HG03060 (cell line): ENCODE data around the gene NEFH.
"Not testable (repeated sequence)": the region's sequence is repeated elsewhere in the genome, so short reads cannot be mapped to it uniquely, and the experiment has no call there.

Source experiments
- ATAC-seq: cut with Tn5 transposase; IDR thresholded peaks from one replicate; pipeline ENCODE4 v1.9.1; 2021; ENCODE audit warnings: low read depth, moderate number of reproducible peaks; ENCODE audit not compliant: unreplicated experiment

Gene NEFH

DNA sequence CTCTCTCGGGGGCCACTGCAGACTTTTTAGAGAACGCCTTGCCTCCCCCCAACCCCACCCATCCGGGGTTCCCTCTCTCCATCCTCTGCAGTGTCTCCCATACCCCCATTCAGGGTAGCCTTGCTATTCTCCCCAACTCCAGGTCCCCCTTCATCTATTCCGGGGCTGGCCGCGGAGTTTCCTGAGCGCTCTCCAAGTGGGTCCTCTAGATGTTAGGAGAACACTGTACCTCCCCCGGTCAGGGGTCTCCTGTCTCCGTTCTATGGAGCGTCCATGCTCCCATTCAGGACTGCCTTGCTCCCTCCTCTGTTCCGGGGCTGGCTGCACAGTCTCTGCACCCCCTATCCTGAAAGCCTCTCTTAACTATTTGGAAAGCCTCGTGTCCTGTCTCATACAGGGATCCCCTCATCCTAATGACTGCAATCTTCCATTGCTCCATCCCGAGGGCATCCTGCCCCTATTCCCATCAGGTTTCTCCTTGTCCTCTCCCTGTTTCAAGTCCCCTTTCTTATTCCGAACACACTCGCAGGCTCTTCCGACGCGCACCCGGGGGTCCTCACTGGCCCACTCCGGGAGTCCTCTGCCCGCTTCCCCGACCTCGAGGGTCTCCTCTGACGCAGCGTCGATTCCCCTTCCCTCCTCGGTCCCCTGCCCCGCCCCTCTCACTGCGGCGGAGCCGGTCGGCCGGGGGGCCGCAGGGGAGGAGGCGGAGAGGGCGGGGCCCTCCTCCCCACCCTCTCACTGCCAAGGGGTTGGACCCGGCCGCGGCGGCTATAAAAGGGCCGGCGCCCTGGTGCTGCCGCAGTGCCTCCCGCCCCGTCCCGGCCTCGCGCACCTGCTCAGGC is at the start of gene NEFH:
TSS of gene NEFH (plus strand) at position 802 of the 845 bp plus-strand sequence. CDS start 45 bp downstream, outside the sequence.
- no peak for ATAC-seq

- no peak for ATAC-seq
Observed at GRCh38 chr22:29431986-29432385, 48.0 kb upstream of the NEFH start.

GRCh38 chr22:29433856-29434255 is 46.2 kb upstream of the NEFH start:
- ATAC-seq = no peak

DNA sequence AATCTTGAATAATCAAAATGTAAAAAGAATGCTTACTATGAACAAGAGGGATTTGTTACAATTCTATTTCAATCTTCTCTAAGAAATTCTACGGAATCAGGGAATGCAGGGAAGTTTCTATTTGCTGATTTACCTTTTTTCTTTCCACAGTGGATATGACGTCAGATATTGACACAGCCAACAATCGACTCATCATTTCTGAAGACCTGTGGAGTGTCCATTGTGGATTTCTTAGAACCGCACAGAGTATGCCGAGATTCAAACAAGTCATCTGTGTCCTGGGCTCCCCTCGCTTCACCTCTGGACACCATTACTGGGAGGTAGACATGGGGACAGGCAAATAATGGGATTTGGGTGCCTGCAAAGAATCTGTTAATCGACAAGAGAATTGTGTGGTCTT is 45.7 kb upstream of the NEFH start:
- no peak for ATAC-seq

GRCh38 chr22:29435236-29436136 is 44.5 kb upstream of the NEFH start:
- ATAC-seq = no peak

DNA sequence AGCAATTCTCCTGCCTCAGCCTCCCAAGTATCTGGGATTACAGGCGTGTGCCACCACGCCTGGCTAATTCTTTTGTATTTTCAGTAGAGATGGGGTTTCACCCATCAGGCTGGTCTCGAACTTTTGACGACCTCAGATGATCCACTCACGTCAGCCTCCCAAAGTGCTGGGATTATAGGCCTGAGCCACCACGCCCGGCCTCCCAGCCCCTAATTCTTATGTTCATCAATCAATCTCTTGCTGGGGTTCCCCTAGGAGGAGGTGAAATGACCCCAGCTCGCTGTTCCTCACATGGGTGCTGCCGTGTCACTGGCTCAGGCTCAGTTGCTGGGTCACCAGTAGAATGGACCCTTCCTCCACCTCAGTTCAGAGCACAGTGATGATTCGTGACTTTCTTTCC is 41.7 kb upstream of the NEFH start, which contains the start of gene RFPL1:
TSS of gene RFPL1 (plus strand) at position 301 of the 400 bp plus-strand sequence.
- not testable (repeated sequence) for ATAC-seq

DNA sequence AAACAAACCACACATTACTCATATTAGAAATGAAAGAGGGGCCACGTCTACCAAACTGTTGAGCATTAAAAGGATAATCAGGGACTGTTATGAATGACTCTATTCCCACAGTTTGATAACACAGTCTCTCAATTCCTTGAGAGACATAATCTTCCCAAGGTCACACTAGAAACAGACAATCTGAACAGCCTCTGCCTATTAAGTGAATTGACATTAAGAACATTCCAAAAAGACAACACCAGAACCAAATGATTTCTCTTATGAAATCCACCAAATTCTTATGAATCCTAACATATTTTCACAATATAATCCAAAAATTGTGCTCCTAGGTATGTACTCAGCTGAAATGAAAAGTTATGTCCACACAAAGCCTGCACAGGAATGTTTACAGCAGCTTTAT is 37.0 kb upstream of the NEFH start:
- ATAC-seq = no peak

DNA sequence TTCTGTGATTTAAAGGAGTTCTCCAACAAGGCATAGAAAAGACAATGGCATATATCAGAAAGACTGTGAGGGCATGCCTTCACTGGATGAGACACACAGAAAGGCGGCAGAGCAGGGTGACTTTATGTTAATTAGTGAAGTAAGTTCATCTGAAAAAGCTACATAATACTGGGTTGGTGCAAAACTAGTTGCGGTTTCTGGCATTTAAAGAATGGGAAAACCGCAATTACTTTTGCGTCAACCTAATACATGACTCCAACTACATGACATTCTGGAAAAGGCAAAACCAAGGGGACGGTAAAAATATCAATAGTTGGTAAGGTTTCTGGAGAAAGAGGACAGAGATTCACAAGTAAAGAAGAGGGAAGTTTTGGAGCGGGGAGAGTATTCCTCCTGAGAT is 36.6 kb upstream of the NEFH start:
- no peak for ATAC-seq

DNA sequence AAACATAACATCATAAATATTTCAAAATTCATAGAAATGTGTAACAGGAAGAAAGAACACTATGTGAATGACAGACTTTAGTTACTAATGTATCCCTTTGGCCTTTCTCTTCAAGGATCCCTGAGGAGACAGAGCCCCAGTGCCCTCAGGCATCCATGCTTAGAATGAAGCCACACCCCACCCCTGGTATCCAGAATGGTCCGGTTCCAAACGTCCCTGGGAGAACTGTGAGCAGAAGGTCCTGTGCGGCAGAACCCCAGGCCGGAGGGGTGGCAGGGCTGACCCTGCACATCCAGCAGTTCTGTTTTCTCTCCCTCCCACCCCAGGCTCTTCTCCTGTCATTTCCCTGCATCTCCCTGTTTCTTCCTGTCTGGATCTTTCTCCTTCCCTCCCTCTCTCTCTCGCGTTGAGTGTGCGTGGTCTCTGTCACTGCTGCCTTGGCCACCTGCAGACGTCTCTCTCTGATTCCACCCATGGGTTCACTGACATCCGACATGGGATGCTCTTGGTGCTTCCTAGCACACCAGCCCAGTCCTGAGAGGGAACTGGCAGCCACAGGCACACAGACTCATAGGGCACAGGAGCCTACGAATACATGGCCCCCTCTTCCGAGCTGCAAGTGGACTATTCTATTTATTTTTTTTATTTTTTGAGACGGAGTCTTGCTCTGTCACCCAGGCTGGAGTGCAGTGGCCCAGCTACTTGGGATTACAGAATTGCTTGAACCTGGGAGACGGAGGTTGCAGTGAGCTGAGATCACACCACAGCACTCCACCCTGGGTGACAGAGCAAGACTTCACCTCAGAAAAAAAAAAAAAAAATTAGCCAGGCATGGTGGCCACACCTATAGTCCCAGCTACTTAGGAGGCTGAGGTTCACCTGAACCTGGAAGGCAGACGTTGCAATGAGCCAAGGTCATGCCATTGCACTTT is 35.9 kb upstream of the NEFH start:
- ATAC-seq = no peak

DNA sequence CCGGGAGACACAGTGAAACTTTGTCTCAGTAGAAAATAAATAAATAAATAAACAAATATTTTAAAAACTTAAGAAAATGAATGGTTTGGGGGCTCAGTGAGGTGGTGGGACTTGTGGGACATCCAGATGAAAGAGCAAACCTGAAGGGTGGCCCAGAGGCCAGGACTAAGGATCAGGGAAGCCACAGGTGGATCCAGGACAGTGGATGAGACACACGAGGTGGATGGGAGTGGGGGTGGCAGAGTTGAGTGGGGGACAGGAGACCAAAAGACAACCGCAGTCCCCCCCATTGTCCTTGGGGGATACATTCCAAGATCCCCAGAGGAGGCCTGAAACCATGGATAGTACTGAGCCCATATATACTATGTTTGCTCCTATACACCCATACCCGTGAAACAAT is 34.5 kb upstream of the NEFH start:
- ATAC-seq = no peak

DNA sequence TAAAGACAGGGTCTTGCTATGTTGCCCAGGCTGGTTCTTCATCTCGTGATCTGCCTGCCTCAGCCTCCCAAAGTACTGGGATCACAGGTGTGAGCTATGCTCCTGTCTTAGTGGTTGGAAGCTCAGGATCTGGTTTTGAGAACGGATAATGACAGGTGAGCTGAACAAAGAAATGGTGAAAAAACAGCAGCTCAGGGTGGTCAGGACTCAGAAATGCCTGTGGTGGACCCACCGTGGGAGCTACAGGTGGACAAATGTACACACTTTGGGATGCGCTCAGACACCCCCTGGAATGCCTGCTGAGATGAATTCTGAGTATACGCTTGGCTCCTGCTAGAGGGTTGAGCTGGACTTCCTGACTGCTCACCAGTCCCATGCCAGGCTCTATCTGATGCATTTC is 32.1 kb upstream of the NEFH start:
- no peak for ATAC-seq

- no peak for ATAC-seq
Observed at GRCh38 chr22:29449296-29449875, 30.6 kb upstream of the NEFH start.

DNA sequence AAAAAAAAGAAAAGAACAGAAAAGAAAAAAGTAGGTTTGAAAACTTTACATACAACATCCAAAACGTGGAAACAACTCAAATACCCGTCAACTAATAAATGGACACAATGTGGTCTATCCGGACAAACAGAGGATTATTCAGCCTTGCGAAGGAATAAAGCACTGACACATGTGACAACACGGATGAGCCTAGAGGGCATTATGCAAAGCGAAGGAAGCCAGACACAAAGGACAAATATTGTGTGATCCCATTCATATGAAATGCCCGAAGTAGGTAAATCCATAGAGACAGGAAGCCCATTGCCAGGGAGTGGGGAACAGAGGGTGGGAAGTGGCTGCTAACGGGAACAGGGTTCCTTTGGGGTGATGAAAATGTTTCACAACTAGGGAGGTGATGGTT is 29.8 kb upstream of the NEFH start:
- ATAC-seq = no peak

DNA sequence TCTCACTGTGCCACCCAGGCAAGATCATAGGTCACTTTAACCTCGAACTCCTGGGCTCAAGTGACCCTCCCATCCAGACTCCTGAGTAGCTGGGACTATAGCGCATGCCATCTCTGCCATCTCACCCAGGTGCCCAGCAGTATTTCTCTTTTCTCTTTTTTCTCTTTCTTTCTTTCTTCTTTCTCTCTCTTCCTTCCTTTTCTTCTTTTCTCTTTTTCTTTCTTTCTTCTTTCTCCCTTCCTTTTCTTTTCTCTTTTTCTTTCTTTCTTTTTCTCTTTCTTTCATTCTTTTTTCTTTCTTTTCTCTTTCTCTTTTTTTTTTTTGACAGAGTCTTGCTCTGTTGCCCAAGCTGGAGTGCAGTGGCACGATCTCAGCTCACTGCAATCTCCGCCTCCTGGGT is 28.2 kb upstream of the NEFH start:
- ATAC-seq = no peak

GRCh38 chr22:29454276-29454675 is 25.7 kb upstream of the NEFH start:
- ATAC-seq = no peak

GRCh38 chr22:29456211-29456671 is 23.8 kb upstream of the NEFH start:
- ATAC-seq = no peak

DNA sequence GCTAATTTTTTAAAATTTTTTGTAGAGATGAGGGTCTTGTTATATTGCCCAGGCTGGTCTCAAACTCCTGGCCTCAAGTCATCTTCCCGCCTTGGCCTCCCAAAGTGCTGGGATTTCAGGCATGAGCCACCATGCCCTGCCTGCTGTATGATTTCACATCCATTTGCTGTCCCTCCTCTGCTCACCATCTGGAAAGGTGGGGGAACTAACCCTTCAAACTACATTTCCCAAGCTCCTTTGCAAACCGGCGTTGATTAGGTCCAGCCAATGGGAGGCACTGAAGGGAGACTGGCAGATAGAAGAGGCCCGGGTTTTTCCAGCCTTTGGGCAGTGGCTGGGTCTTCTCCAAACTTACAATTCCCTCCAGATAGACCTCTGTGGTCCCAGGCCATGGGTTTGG is 22.3 kb upstream of the NEFH start:
- no peak for ATAC-seq

GRCh38 chr22:29458551-29458950 is 21.5 kb upstream of the NEFH start:
- no peak for ATAC-seq

DNA sequence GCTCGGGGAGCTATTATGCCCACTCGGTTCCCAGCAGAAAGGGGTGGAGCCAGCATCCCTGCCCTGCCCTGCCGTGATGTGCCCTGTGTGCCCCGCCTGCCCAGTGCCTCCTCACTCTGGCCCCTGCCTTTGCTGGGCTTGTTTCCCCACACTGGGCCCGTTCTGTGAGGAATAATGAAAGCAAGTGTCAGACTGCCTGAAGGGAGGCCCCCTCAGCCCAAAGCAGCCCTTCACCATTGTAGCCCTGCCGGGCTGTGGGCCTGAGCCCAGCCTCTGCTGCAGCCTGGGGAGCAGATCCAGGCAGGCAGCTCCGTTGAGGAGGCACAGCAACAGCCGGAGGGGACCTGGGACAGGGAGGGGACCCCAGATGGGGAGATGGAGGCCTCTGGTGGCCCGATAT is 20.2 kb upstream of the NEFH start:
- no peak for ATAC-seq

DNA sequence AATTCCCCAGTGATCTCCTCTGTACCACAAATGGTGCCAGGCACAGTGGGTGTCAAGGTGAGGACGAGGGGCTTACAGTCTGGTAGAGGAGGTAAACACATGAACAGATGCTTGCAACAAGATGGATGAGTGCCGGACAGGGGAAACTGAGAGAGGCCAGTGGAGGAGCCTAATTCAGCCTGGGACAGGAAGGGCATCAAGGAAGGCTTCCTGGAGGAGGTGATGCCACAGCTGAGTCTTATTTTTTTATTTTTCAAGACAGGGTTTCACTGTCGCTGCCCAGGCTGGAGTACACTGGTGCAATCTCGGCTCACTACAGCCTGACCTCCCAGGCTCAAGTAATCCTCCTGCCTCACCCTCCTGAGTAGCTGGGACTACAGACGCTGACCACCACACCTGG is 18.8 kb upstream of the NEFH start:
- no peak for ATAC-seq
